HFFc6 (cell line): ENCODE results near the gene CDRT4. TPM values are rescaled to one million over a fixed set of nuclear protein-coding genes. Genes with fewer than 3 reads are reported as not detected.

Experiments
- DNase-seq: peaks from one replicate; pipeline ENCODE4 v3.0.0-alpha.2; 2018
- H3K27ac Mint-ChIP-seq: 2 replicates; pipeline ENCODE4 v1.8.0; 2020; ENCODE audit warnings: mild to moderate bottlenecking, mixed read lengths
- H3K27me3 Mint-ChIP-seq: 2 replicates; pipeline ENCODE4 v1.8.0; 2021; ENCODE audit warnings: mild to moderate bottlenecking, moderate library complexity, mixed read lengths; ENCODE audit not compliant: insufficient read depth
- H3K36me3 Mint-ChIP-seq: 2 replicates; pipeline ENCODE4 v1.8.0; 2021; ENCODE audit warnings: low read depth, mixed read lengths
- H3K4me1 Mint-ChIP-seq: 2 replicates; pipeline ENCODE4 v1.8.0; 2020; ENCODE audit warnings: low read depth, mixed read lengths
- H3K4me3 Mint-ChIP-seq: 2 replicates; pipeline ENCODE4 v1.8.0; 2020; ENCODE audit warnings: mild to moderate bottlenecking, moderate library complexity, mixed read lengths
- H3K9me3 Mint-ChIP-seq: 2 replicates; pipeline ENCODE4 v1.8.0; 2020; ENCODE audit warnings: mild to moderate bottlenecking, mixed read lengths
- CTCF ChIP-seq: fragments of 200-600 bp; sonication (generic); IDR thresholded peaks from 2 replicates; pipeline ENCODE4 v1.5.0; 2021; ENCODE audit warnings: antibody characterized with exemption, mild to moderate bottlenecking
- total RNA-seq, 6 experiments: library from RNA; stranded (reverse); fragmentation: NEBNext Ultra II Directional; extraction: Animal tissue kit (Norgen Biotek cat#: 25700); gene quantifications; 2 replicates in 1 of 6; 3 replicates in 5 of 6; pipeline ENCODE4 v1.2.3, GENCODE V29; 2021

CDRT4 gene
- total RNA-seq, 6 experiments from 2014 or later = 0.60 to 2.5 (median 1.3) TPM

GRCh38 chr17:15478845-15479244 is 11.4 kb upstream of the CDRT4 start:
- no peaks in the 10 kb centered on the region for H3K9me3 Mint-ChIP-seq
- no peak overlapping the region for H3K27ac Mint-ChIP-seq
- DNase-seq = no peak
- H3K4me1 Mint-ChIP-seq = peaks cover 24% of the 10 kb centered on the region
- H3K36me3 Mint-ChIP-seq = 0 out of 2 replicates have a peak, but pooled peaks cover 5% of the 10 kb centered on the region
- no peak for TF ChIP-seq CTCF
- no peak overlapping the region for H3K4me3 Mint-ChIP-seq
- peaks cover 2% of the 10 kb centered on the region; the same call in 1 of the 2 replicates for H3K27me3 Mint-ChIP-seq

- DNase-seq = peak; percentile 23
- no peaks in the 10 kb centered on the region for H3K27me3 Mint-ChIP-seq
- 0 out of 2 replicates have a peak, but pooled peaks cover 5% of the 10 kb centered on the region for H3K36me3 Mint-ChIP-seq
- no peak overlapping the region for H3K4me3 Mint-ChIP-seq
- peaks cover 24% of the 10 kb centered on the region for H3K4me1 Mint-ChIP-seq
- H3K27ac Mint-ChIP-seq = no peak overlapping the region
- no peak for TF ChIP-seq CTCF
- H3K9me3 Mint-ChIP-seq = no peaks in the 10 kb centered on the region
These were observed 8.4 kb upstream of the CDRT4 start for GRCh38 chr17:15475631-15476354.

DNA sequence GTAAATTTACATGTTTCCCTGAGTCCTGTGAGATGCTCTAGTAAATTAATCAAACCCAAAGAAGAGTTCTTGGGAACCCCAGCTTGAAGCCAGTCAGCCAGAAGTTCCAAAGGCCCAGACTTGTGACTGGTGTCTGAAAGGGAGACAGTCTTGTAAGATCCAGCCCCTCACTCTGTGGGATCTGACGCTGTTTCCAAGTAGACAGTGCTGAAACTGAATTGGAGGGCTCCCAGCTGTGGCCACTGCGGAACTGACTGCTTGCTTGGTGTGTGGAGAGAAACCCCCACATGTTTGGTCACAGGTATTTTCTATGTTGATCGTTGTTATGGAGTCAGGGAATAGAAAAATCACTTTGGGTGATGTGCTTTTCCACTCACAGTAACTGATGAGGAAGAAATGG is 5.5 kb upstream of the CDRT4 start:
- no peak for TF ChIP-seq CTCF
- no peak overlapping the region for H3K4me3 Mint-ChIP-seq
- peaks cover 10% of the 10 kb centered on the region for H3K4me1 Mint-ChIP-seq
- no peak overlapping the region for H3K27ac Mint-ChIP-seq
- peaks cover under 1% of the 10 kb centered on the region for H3K27me3 Mint-ChIP-seq
- no peaks in the 10 kb centered on the region for H3K9me3 Mint-ChIP-seq
- H3K36me3 Mint-ChIP-seq = 0 out of 2 replicates have a peak, but pooled peaks cover 5% of the 10 kb centered on the region
- no peak for DNase-seq

DNA sequence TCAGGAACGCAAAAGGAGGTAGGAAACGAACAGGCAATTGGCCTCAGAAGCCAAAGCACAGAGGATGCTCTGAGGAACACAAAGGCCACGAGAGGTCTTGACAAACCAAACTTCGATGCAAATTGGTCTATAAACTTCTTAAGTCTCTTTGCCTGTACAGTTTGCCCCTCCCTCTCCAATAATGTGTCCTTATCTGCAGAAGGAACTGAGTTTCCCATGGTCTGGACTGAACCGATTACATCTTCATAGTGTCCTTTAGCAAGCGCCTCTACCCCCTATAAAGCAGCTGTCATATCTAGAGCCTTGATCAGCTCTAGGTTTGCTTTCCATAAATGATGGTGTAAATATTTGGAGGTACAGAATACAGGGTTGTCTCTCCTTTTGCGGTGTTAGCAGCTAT is 3.1 kb upstream of the CDRT4 start:
- Mint-ChIP-seq H3K9me3 (no peaks in the 10 kb centered on the region), H3K27ac (no peak overlapping the region), H3K27me3 (peaks cover 2% of the 10 kb centered on the region), H3K36me3 (no peaks in the 10 kb centered on the region), H3K4me3 (no peak overlapping the region), H3K4me1 (peaks cover 4% of the 10 kb centered on the region)
- no peak for TF ChIP-seq CTCF
- no peak for DNase-seq

GRCh38 chr17:15469260-15469659 is 1.8 kb upstream of the CDRT4 start:
- Mint-ChIP-seq H3K36me3 (no peaks in the 10 kb centered on the region), H3K9me3 (no peaks in the 10 kb centered on the region), H3K27ac (no peak overlapping the region), H3K27me3 (peaks cover 2% of the 10 kb centered on the region), H3K4me3 (no peak overlapping the region), H3K4me1 (no peaks in the 10 kb centered on the region)
- DNase-seq = no peak
- TF ChIP-seq CTCF = no peak
